HT1080 (cell line): Measurements from ENCODE around the gene NEURL3. TPM values are rescaled to one million over a fixed set of nuclear protein-coding genes. Genes with fewer than 3 reads are reported as not detected.
"Not testable (repeated sequence)": the region's sequence is repeated elsewhere in the genome, so short reads cannot be mapped to it uniquely, and the experiment has no call there.

ENCODE experiments used
- DNase-seq: peaks from one replicate; pipeline ENCODE4 v3.0.0-alpha.2; 2015; ENCODE audit warnings: low read depth
- total RNA-seq: library from RNA; depleted of rRNA; stranded (reverse); fragments of >200 nt; shearing (Covaris generic); gene quantifications from 2 replicates; pipeline ENCODE4 v1.2.3, GENCODE V29; 2014

NEURL3 gene
- total RNA-seq, 1 experiment from 2014 or later, result not detected

GRCh38 chr2:96508521-96509113 lies 3.5 kb upstream of the NEURL3 start:
- DNase-seq, result no peak

- no peak for DNase-seq
Measured at GRCh38 chr2:96507957-96508520, 2.9 kb upstream of the NEURL3 start.

GRCh38 chr2:96506907-96507240 lies 1.7 kb upstream of the NEURL3 start:
- DNase-seq, result no peak

GRCh38 chr2:96506016-96506906 lies 1.1 kb upstream of the NEURL3 start:
- DNase-seq, result no peak

DNA sequence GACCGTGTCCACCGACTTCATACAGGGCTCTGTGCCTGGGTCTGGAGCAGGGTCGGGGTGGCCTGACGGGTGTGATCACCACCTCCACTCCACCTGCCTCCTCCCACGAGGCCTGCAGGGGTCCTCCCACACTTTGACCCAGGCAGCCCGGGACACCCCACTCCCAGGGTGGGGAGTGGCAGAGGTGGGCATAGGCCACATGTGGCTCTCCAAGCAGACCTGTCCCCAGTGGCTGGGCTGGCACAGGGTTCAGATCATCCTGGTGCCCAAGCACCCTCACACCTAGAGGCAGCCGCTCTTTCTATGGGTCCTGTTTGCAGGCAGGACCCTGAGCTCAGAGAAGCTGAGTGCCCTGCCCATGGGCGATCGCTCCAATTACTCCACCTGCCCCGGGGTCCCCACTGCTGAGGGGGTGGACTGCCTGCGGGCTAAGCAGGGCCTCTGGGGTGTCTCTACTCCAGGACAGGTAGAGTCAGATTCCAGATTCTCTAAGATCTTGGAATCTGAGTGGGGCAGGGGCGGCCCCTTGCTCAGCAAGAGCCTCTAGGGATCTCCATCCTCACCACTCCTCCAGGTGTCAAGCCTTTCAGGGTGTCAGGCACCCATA lies 1.4 kb downstream of the NEURL3 start:
- no peak for DNase-seq

- no peak for DNase-seq
Measured at GRCh38 chr2:96502891-96503636, 2.1 kb downstream of the NEURL3 start.

DNA sequence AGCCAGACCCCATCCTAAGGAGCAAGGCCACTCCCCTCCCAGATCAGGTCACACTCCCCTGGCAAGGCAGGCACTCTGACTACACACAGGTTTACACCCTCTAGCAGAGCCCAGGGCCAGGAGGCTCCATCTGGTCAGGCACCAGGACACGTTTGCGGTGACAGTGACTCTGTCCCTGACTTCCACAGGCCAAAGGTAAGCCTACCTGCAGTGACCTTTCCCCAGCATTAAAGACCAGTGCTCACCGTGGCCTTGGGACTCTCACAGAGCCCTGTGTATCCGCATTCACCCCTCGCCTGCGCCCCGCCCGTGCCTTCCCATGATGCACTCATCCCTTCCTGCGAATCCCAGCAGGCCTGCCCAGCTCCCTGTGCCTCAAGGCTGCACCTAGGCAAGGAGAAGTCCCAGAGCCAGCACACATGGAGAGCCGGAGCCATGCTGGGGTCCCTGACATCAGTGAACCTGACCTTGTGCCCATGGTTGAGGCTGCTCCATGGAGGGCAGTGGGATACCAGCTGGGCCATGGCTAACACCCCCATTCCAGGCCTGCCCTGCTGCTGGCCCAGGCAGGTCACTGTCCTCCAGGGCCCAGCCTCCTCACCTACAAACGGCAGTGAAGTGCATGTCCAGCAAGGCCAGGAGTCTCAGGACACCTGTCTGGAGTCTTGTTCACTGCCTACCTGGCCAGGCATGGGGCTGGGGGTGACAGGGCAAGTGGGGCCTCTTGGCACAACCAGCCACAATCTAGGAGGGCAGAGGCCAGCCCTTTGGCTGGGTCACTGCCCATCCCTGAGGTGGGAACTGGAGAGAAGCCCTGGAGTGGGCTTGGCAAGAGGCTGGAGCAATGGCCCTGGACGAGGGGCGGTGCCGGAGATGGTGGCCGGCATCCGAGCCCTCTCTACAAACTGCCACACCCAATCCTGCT lies 3.0 kb downstream of the NEURL3 start:
- DNase-seq, result no peak

DNA sequence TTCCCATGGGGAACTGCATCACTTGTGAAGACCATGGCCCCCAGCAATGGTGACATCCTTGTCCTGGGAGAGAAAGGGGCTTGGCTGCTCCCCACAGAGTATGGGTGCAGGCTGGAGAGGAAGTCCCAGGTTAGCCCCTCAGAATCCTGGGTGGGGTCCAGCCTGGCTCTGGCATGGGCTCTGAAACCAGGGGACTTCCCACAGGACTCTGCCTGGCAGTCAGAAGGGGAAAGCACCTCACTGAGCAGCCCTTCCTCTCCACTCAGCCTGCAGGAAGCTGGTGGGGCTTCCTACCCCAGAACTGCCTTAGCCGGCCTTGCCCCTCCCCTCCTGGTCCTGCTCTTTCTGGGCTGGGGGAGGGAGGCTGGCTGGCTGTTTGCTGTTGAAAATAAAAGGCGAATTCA lies 3.7 kb downstream of the NEURL3 start:
- no peak for DNase-seq

- DNase-seq, result no peak
Measured at GRCh38 chr2:96500385-96501066, 4.6 kb downstream of the NEURL3 start.

GRCh38 chr2:96499061-96499960 lies 5.8 kb downstream of the NEURL3 start:
- no peak for DNase-seq

GRCh38 chr2:96498611-96499010 lies 6.5 kb downstream of the NEURL3 start:
- not testable (repeated sequence) for DNase-seq

DNA sequence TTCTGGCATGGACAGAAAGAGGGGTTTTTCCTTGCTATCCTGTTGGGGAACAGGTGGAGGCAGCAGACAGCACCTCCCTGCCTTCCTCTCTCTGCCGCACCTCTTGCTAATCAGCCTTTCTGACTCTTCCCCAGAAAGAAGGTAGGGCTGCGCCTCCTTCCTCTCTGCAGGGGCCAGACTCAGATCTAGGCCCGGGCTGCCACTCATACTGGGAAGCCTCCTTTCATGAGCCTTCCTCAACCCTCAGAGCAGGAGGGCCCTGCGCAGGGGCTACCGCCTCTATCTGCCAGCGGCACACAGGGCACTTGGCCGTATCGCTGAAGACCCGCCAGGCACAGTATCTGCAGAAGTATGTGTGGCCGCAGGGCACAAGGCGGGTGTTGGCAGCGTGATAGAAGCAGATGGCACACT lies 7.1 kb downstream of the NEURL3 start:
- no peak for DNase-seq

- DNase-seq, result no peak
Measured at GRCh38 chr2:96495982-96496629, 9.1 kb downstream of the NEURL3 start.

DNA sequence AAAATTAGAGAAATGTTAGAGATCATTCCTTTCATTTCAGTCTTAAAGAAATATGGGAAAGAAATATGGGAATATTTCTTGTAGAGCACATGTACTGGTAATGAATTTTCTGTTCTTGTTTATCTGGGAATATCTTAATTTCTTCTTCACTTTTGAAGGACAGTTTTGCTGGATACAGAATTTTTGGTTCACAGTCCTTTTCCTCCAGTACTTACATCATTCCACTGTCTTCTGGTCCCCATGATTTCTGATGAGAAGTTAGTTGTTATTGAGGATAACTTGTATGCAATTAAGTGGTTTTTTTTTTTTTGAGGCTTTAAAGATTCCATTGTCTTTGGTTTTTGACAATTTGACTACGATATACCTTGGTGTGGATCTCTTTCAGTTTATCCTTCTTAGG lies 11.0 kb downstream of the NEURL3 start:
- no peak for DNase-seq

DNA sequence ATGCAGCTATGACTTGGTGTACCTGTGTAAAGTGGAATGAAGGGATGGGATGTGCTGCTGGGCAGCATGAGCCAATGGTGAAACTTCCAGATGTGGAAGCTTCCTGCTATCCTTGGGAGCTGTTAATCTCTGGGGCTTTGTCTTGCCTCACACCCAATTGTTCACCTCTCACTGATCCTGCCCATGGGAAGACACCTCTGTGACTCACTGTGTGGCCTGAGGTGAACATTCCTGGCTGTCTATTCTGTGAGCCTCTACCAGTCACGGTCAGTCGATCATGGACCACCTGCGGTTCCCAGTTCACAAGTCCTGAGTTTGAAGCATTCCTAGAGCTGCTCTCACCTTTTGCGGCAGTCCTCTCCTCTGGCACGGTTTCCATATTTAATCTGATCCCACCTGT lies 12.1 kb downstream of the NEURL3 start:
- peak; percentile 1 for DNase-seq

- no peak for DNase-seq
Measured at GRCh38 chr2:96491860-96492497, 13.2 kb downstream of the NEURL3 start.

DNA sequence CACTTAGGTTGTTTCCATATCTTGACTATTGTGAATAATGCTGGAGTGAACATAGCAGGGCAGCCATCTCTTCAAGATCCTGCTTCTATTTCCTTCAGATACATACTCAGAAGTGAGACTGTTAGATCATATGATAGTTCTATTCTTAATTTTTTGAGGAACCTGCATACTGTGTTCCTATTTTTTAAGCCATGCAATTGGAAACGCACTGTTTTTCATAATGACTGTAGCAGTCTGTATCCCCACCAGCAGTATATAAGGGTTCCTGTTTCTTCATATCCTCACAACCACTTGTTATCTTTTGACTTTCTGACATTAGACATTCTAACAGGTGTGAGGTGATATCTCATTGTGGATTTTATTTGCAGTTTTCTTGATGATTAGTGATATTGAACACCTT lies 15.5 kb downstream of the NEURL3 start:
- no peak for DNase-seq

GRCh38 chr2:96489261-96489660 lies 15.9 kb downstream of the NEURL3 start:
- no peak for DNase-seq
